ENCODE measurements around the gene ARHGAP44. TPM values are rescaled to one million over a fixed set of nuclear protein-coding genes. Genes with fewer than 3 reads are reported as not detected.

Gene ARHGAP44
- total and polyA plus RNA-seq, 2 of the 8 experiments (the other 6 are each of a cell fraction or from before 2014, with no cell fraction given), result 6.2 to 22.2 TPM

DNA sequence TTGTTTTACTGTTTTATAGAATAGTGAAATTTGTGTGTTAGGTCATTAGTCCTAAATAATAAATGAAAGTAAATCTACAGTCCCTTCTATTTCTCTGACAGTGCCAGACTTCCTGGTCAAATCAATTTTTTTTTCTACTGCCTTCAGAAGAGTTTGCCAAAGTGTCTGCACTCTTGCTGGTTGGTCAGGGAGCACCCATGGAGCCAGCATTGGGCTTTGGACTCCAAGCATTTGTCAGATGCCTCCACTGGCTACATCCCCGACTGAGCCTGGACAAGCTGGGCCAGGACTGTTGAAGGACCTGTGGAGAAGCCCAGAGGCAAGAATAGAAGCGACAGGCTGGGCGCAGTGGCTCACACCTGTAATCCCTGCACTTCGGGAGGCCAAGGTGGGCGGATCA, 174.9 kb downstream of the ARHGAP44 start:
- POLR2A ChIA-PET (ENCODE audit: partially characterized antibody), result interaction anchor here (1.0 kb wide), 1 partner anchor 36 kb away, joined by 3 read pairs; no protein-coding TSS in a partner anchor
- no peak overlapping the region for H2AK5ac ChIP-seq (ENCODE audit: low read depth, low read length)
- H3K4me2 ChIP-seq (ENCODE audit: insufficient read depth in 1 of 2, low read depth in 2 of 2, low read length in 2 of 2), result no peak overlapping the region
- H3K18ac ChIP-seq (ENCODE audit: extremely low read depth, low read length), result no peak overlapping the region
- H2BK120ac ChIP-seq (replicated peaks; ENCODE audit: low read depth, low read length), result no peak overlapping the region
- H3K14ac ChIP-seq (ENCODE audit: insufficient read length), result no peak overlapping the region
- no peaks in the 10 kb centered on the region for H3K27me3 ChIP-seq (replicated peaks in 1 of 4; ENCODE audit: control insufficient read depth in 3 of 4, extremely low read depth in 1 of 4, insufficient read depth in 3 of 4, low read length in 3 of 4)
- no peak overlapping the region for H4K91ac ChIP-seq (replicated peaks; ENCODE audit: insufficient read length, low read length)
- no peak overlapping the region for H2BK15ac ChIP-seq (ENCODE audit: low read length)
- no peak overlapping the region for H3K4me3 ChIP-seq (ENCODE audit: extremely low read depth in 1 of 4, insufficient read depth in 2 of 4, low read depth in 3 of 4, low read length in 4 of 4)
- H3K9ac ChIP-seq (replicated peaks in 1 of 4; ENCODE audit: extremely low read depth in 1 of 4, low read depth in 3 of 4, low read length in 3 of 4), result no peak overlapping the region
- no peaks in the 10 kb centered on the region for H3K79me2 ChIP-seq (ENCODE audit: control insufficient read depth in 1 of 2, insufficient read depth in 2 of 2, low read length in 2 of 2)
- H3K9me3 ChIP-seq (ENCODE audit: insufficient read depth in 2 of 2, low read depth in 1 of 2, low read length in 1 of 2), result no peaks in the 10 kb centered on the region
- DNase-seq (ENCODE audit: low read depth in 1 of 2, low spot score in 2 of 2), result no peak
- H3K27ac ChIP-seq (ENCODE audit: low read depth, low read length), result no peak overlapping the region
- no peak overlapping the region for H4K5ac ChIP-seq (ENCODE audit: insufficient read length, low read depth, low read length)
- H4K8ac ChIP-seq (ENCODE audit: extremely low read depth, insufficient read depth, low read length), result no peak overlapping the region
- H3K79me1 ChIP-seq (ENCODE audit: low read depth, low read length), result no peaks in the 10 kb centered on the region
- H2BK20ac ChIP-seq (ENCODE audit: low read length), result no peak overlapping the region
- no peak overlapping the region for H2BK12ac ChIP-seq (ENCODE audit: low read depth, low read length)
- H3K56ac ChIP-seq (replicated peaks; ENCODE audit: insufficient read length, low read depth, low read length), result no peak overlapping the region
- FAIRE-seq, result no peak
- H3K23ac ChIP-seq (ENCODE audit: insufficient read length), result no peak overlapping the region
- TF ChIP-seq CTBP2 (IDR thresholded peaks at IDR 0.05; ENCODE audit: borderline replicate concordance, insufficient read depth, insufficient read length, low read length) (no peak), RAD21 (IDR thresholded peaks at IDR 0.05 in 1 of 2, conservative IDR thresholded peaks at IDR 0.05 in 1 of 2; ENCODE audit: low read depth in 2 of 2, low read length in 2 of 2) (no peak)
- no peak overlapping the region for H3K4ac ChIP-seq (replicated peaks; ENCODE audit: insufficient read length, low read depth, low read length)
- peaks cover 0 to 4% (median under 1%) of the 10 kb centered on the region in 4 experiments; a peak in 2 of 8 replicates for H3K36me3 ChIP-seq (ENCODE audit: control insufficient read depth in 2 of 4, insufficient read depth in 4 of 4, low read length in 3 of 4)
- no peak overlapping the region for H2AFZ ChIP-seq (ENCODE audit: low read length)
- WGBS, 2 experiments (ENCODE audit: extremely low coverage in 1 of 2, insufficient coverage in 1 of 2, insufficient read length in 1 of 2, insufficient replicate concordance in 2 of 2, low coverage in 1 of 2, low lambda C conversion rate in 2 of 2, missing lambda C conversion rate in 1 of 2), result 97% methylated on average over 5 of the region's 5 CpGs; no CpG with 5 or more reads in 1 of the 2 experiments
- no peak overlapping the region for H2BK5ac ChIP-seq (ENCODE audit: low read depth, low read length)
- peaks cover 2% of the 10 kb centered on the region; the same call in 1 of the 2 replicates for H3K23me2 ChIP-seq (ENCODE audit: low read depth, low read length)
- H4K20me1 ChIP-seq (replicated peaks in 1 of 2; ENCODE audit: control insufficient read depth in 1 of 2, insufficient read depth in 2 of 2, low read length in 2 of 2), result no peaks in the 10 kb centered on the region
- H3K4me1 ChIP-seq (replicated peaks in 1 of 4; ENCODE audit: control insufficient read depth in 3 of 4, insufficient read depth in 4 of 4, low read length in 3 of 4), result no peaks in the 10 kb centered on the region; a peak in 2 of 7 replicates
- CTCF ChIA-PET (ENCODE audit: partially characterized antibody), result interaction anchor here (1.0 to 1.3 kb wide), 3 partner anchors 17 to 222 kb away, joined by 3 to 5 read pairs (median 4); no protein-coding TSS in a partner anchor

All from H1 (cell line).